ENCODE results near the gene TAS2R14. TPM values are rescaled to one million over a fixed set of nuclear protein-coding genes. Genes with fewer than 3 reads are reported as not detected.

The TAS2R14 gene
- total RNA-seq, 1 experiment from 2014 or later: 1.4 TPM

DNA sequence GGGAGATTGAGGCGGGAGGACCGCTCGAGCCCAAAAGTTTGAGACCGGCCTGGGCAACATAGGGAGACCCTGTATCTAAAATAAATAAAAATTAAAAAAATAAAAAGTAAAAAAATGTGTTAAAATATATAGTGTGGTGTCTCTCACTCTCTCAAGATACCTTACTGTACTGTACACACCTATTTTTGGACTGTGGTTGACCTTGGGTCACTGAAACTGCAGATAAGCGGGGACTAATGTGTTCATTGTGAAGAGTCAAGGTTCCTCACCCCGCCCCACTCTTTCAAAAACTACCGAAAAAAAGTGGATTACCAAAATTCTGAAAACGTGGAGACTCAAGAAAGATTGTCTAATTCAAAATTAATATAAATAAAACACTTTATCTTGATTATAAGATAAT lies 28.7 kb downstream of the TAS2R14 start:
- H3K36me3 ChIP-seq (ENCODE audit: control insufficient read depth, insufficient read depth, low read length): no peaks in the 10 kb centered on the region
- H3K9me3 ChIP-seq (ENCODE audit: control insufficient read depth, insufficient read depth, low read depth, low read length): no peaks in the 10 kb centered on the region
- intact Hi-C loops (cut with micrococcal nuclease; ENCODE audit: unreplicated experiment) (no loop called here), in situ Hi-C loops (cut with HindIII; ENCODE audit: low pct_unique_long_range_greater_than_20kb, low sequenced_read_pairs) (no loop called here)
- no peak overlapping the region for H3K4me3 ChIP-seq (ENCODE audit: low read depth in 2 of 2, low read length in 2 of 2)
- CTCF ChIA-PET: no interaction called here
- POLR2A ChIA-PET: no interaction called here
- H3K27ac ChIP-seq (ENCODE audit: low read length): no peak overlapping the region
- ATAC-seq (no peak), DNase-seq (ENCODE audit: low read depth, low spot score) (no peak)
- H3K4me1 ChIP-seq (ENCODE audit: control insufficient read depth, insufficient read depth, low read length): no peaks in the 10 kb centered on the region
- TF ChIP-seq, protein P1, sequence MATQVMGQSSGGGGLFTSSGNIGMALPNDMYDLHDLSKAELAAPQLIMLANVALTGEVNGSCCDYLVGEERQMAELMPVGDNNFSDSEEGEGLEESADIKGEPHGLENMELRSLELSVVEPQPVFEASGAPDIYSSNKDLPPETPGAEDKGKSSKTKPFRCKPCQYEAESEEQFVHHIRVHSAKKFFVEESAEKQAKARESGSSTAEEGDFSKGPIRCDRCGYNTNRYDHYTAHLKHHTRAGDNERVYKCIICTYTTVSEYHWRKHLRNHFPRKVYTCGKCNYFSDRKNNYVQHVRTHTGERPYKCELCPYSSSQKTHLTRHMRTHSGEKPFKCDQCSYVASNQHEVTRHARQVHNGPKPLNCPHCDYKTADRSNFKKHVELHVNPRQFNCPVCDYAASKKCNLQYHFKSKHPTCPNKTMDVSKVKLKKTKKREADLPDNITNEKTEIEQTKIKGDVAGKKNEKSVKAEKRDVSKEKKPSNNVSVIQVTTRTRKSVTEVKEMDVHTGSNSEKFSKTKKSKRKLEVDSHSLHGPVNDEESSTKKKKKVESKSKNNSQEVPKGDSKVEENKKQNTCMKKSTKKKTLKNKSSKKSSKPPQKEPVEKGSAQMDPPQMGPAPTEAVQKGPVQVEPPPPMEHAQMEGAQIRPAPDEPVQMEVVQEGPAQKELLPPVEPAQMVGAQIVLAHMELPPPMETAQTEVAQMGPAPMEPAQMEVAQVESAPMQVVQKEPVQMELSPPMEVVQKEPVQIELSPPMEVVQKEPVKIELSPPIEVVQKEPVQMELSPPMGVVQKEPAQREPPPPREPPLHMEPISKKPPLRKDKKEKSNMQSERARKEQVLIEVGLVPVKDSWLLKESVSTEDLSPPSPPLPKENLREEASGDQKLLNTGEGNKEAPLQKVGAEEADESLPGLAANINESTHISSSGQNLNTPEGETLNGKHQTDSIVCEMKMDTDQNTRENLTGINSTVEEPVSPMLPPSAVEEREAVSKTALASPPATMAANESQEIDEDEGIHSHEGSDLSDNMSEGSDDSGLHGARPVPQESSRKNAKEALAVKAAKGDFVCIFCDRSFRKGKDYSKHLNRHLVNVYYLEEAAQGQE (IDR thresholded peaks at IDR 0.05; ENCODE audit: insufficient read depth in 1 of 2, low read depth in 2 of 2, low read length in 1 of 2): no peak
- TF ChIP-seq POLR2AphosphoS5 (IDR thresholded peaks at IDR 0.05; ENCODE audit: low read depth, low read length): no peak
- TF ChIP-seq TCF7L2 (IDR thresholded peaks at IDR 0.05; ENCODE audit: low read depth, low read length): no peak
- TF ChIP-seq, protein P2, sequence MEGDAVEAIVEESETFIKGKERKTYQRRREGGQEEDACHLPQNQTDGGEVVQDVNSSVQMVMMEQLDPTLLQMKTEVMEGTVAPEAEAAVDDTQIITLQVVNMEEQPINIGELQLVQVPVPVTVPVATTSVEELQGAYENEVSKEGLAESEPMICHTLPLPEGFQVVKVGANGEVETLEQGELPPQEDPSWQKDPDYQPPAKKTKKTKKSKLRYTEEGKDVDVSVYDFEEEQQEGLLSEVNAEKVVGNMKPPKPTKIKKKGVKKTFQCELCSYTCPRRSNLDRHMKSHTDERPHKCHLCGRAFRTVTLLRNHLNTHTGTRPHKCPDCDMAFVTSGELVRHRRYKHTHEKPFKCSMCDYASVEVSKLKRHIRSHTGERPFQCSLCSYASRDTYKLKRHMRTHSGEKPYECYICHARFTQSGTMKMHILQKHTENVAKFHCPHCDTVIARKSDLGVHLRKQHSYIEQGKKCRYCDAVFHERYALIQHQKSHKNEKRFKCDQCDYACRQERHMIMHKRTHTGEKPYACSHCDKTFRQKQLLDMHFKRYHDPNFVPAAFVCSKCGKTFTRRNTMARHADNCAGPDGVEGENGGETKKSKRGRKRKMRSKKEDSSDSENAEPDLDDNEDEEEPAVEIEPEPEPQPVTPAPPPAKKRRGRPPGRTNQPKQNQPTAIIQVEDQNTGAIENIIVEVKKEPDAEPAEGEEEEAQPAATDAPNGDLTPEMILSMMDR (IDR thresholded peaks at IDR 0.05): no peak
- no peak for TF ChIP-seq SIN3A (IDR thresholded peaks at IDR 0.05; ENCODE audit: borderline replicate concordance, insufficient read depth, low read depth, low read length)
- BruUV-seq (replicated peaks): no TSS peak
- no peaks in the 10 kb centered on the region for H3K27me3 ChIP-seq (ENCODE audit: control insufficient read depth, insufficient read depth, low read length)

DNA sequence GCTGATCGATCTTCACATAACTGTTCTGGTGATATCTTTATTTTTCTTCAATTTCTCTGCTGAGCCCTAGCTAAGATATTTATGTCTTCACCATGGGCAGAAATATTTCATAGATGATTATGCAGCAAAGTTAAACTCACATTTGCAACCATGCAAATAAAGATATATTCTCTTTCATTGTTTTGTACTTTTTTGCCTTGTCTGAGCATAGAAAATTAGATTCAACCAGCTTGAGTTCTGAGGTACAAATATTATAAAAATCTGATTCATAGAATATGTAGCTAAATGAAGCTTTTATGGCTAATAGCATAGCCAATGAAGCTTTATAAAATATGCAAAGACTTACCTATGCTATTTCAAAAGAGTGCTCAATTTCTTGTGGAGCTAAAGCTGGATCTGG lies 29.6 kb downstream of the TAS2R14 start, which contains the start of gene TAS2R13:
Gene TAS2R13, minus strand, starts transcription at position 101 of the 400 bp plus-strand sequence. CDS start 264 bp downstream, outside the sequence.
- in situ Hi-C loops (cut with HindIII; ENCODE audit: low pct_unique_long_range_greater_than_20kb, low sequenced_read_pairs) (no loop called here), intact Hi-C loops (cut with micrococcal nuclease; ENCODE audit: unreplicated experiment) (no loop called here)
- no peaks in the 10 kb centered on the region for H3K4me1 ChIP-seq (ENCODE audit: control insufficient read depth, insufficient read depth, low read length)
- TF ChIP-seq, protein P1 (IDR thresholded peaks at IDR 0.05; ENCODE audit: insufficient read depth in 1 of 2, low read depth in 2 of 2, low read length in 1 of 2): no peak
- no peak for TF ChIP-seq SIN3A (IDR thresholded peaks at IDR 0.05; ENCODE audit: borderline replicate concordance, insufficient read depth, low read depth, low read length)
- TF ChIP-seq POLR2AphosphoS5 (IDR thresholded peaks at IDR 0.05; ENCODE audit: low read depth, low read length): no peak
- no peak for TF ChIP-seq TCF7L2 (IDR thresholded peaks at IDR 0.05; ENCODE audit: low read depth, low read length)
- TF ChIP-seq, protein P2 (IDR thresholded peaks at IDR 0.05): no peak
- H3K27ac ChIP-seq (ENCODE audit: low read length): no peak within 1 kb of the TSS
- DNase-seq (ENCODE audit: low read depth, low spot score): no peak
- no peak within 1 kb of the TSS for H3K4me3 ChIP-seq (ENCODE audit: low read depth in 2 of 2, low read length in 2 of 2)
- no peaks in the 10 kb centered on the region for H3K9me3 ChIP-seq (ENCODE audit: control insufficient read depth, insufficient read depth, low read depth, low read length)
- POLR2A ChIA-PET: no interaction called here
- CTCF ChIA-PET: no interaction called here
- no peaks in the 10 kb centered on the region for H3K27me3 ChIP-seq (ENCODE audit: control insufficient read depth, insufficient read depth, low read length)
- H3K36me3 ChIP-seq (ENCODE audit: control insufficient read depth, insufficient read depth, low read length): no peaks in the 10 kb centered on the region
- BruUV-seq (replicated peaks): no TSS peak
- ATAC-seq: no peak

Data from Panc1 (cell line).